H1 (cell line): ENCODE measurements around the gene TEX48. TPM values are rescaled to one million over a fixed set of nuclear protein-coding genes. Genes with fewer than 3 reads are reported as not detected.

ENCODE experiments used
- CHD7 ChIP-seq: fragments of 300-600 bp; sonication (generic); IDR thresholded peaks from 2 replicates; pipeline ENCODE4 v1.7.1; 2012; ENCODE audit warnings: low read length, moderate library complexity, mild to moderate bottlenecking, inconsistent platforms; ENCODE audit not compliant: insufficient replicate concordance
- KDM1A ChIP-seq: fragments of 200-600, 300-600 bp; sonication (generic); IDR thresholded peaks from 2 replicates; pipeline ENCODE4 v1.7.1; 2016; ENCODE audit warnings: mild to moderate bottlenecking, low read length, borderline replicate concordance
- NRF1 ChIP-seq: IDR thresholded peaks from 2 replicates; pipeline ENCODE4 v1.6.1; 2011; ENCODE audit warnings: mild to moderate bottlenecking, low read depth, low read length, improper control_type of control experiment
- SUZ12 ChIP-seq: fragments of 200-600 bp; sonication (generic); IDR thresholded peaks from 2 replicates; pipeline ENCODE4 v1.6.1; 2012; ENCODE audit warnings: mild to moderate bottlenecking, inconsistent platforms, low read length, moderate library complexity, mixed read lengths
- polyA plus RNA-seq, 7 experiments: library from polyadenylated mRNA; depleted of rRNA in 3 of 7; stranded (reverse) in 5 of 7; unstranded in 2 of 7; fragments of >200 nt in 5 of 7; fragments of 200-250 nt in 2 of 7; gene quantifications; 1 replicate in 5 of 7; 2 replicates in 1 of 7; 4 replicates in 1 of 7; pipeline versions ENCODE4 v1.2.1 to v1.2.3, GENCODE V29; 2011 to 2013; ENCODE audit warnings: missing spikeins in 2 of 7, mixed read lengths in 2 of 7
- total RNA-seq: library from RNA; stranded (reverse); fragmentation: NEBNext Ultra II Directional; extraction: Animal tissue kit (Norgen Biotek cat#: 25700); gene quantifications from 2 replicates; pipeline ENCODE4 v1.2.1, GENCODE V29; 2021

Gene TEX48
- total and polyA plus RNA-seq, 2 of the 8 experiments (the other 6 are each of a cell fraction or from before 2014, with no cell fraction given): not detected

DNA sequence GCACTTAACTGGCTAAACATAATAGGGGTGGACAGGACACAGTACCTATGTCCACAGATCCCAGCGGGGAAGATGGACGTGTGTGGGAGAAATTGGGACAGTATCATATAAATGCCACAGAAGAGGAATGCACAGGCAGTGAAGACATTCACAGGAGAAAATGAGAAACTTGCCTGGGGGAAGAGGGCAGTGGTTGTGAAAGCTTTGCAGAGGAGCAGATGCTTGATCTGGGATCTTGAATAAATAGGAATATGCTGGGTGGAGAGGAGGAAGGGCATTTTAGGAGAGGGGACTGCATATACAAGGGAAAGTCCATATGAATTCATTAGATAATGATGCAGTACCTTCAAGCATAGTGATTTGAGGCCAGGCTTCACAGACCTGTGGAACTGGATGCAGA is 57.3 kb downstream of the TEX48 start (continued):
- TF ChIP-seq SUZ12: no peak
- no peak for TF ChIP-seq CHD7
- no peak for TF ChIP-seq NRF1
- TF ChIP-seq KDM1A: no peak
